ENCODE measurements around the gene MYL6B.

DNA sequence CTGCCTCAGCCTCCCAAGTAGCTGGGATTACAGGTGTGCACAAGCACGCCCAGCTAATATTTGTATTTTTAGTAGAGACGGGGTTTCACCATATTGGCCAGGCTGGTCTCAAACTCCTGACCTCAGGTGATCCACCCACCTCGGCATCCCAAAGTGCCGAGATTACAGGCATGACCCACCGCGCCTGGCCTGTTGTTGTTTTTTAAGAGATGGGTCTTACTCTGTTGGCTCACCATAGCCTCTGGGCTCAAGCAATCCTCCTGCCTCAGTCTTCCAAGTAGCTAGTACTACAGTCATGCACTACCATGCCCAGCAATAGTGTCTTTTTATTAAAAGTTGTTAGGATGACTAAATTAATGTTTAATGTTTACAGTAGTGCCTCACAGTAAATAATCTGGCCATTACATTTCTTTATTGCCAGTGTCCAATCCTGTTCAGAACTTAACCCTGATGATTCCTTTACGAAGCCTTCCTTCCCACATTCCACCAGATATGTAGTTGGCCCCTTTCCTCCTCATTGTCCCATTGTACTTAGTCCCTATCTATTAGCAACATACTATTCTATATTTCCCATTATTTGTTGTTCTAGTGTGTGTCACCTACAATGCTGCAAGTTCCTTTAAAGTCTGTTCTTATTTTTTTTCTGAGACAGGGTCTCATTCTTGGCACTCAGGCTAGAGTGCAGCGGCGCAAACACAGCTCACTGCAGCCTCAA is 45.7 kb downstream of the MYL6B start:
- TF ChIP-seq, protein P1, sequence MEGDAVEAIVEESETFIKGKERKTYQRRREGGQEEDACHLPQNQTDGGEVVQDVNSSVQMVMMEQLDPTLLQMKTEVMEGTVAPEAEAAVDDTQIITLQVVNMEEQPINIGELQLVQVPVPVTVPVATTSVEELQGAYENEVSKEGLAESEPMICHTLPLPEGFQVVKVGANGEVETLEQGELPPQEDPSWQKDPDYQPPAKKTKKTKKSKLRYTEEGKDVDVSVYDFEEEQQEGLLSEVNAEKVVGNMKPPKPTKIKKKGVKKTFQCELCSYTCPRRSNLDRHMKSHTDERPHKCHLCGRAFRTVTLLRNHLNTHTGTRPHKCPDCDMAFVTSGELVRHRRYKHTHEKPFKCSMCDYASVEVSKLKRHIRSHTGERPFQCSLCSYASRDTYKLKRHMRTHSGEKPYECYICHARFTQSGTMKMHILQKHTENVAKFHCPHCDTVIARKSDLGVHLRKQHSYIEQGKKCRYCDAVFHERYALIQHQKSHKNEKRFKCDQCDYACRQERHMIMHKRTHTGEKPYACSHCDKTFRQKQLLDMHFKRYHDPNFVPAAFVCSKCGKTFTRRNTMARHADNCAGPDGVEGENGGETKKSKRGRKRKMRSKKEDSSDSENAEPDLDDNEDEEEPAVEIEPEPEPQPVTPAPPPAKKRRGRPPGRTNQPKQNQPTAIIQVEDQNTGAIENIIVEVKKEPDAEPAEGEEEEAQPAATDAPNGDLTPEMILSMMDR (optimal IDR thresholded peaks at IDR 0.05 in 1 of 3, IDR thresholded peaks at IDR 0.05 in 1 of 3, conservative IDR thresholded peaks at IDR 0.05 in 1 of 3; ENCODE audit: extremely low read depth in 1 of 3, insufficient read depth in 2 of 3, low read length in 3 of 3), result no peak
- no peak for TF ChIP-seq EZH2 (IDR thresholded peaks at IDR 0.05; ENCODE audit: low read length)

Measured in keratinocyte (primary cell).